CD4-positive, alpha-beta T cell treated with Interleukin-1 beta for 1 hour (primary cell): ENCODE measurements around the gene AGXT.

Source experiments
- DNase-seq, 2 donors: peaks; one replicate each; pipeline ENCODE4 v3.0.0-alpha.2; 2020 to 2022

AGXT gene

DNA sequence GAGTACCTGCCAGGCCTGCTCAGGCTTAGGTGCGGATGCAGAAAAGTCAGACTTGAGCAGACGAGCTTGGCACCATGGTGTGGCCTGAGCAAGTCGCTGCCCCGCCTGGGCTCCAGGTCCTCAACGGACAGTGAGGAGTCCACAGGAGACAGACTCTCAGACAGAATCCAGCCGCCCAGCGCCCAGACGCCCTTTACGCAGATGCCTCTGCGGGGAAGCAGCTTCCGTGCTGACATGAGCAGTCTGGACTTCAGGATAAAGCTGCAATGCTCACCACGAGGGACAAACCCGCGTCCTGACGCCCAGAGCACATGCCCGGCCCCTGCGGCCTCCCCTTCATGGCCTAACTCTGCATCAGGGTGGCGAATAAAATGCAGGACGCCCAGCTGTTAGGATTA lies 30.8 kb downstream of the AGXT start:
- no peak for DNase-seq

DNA sequence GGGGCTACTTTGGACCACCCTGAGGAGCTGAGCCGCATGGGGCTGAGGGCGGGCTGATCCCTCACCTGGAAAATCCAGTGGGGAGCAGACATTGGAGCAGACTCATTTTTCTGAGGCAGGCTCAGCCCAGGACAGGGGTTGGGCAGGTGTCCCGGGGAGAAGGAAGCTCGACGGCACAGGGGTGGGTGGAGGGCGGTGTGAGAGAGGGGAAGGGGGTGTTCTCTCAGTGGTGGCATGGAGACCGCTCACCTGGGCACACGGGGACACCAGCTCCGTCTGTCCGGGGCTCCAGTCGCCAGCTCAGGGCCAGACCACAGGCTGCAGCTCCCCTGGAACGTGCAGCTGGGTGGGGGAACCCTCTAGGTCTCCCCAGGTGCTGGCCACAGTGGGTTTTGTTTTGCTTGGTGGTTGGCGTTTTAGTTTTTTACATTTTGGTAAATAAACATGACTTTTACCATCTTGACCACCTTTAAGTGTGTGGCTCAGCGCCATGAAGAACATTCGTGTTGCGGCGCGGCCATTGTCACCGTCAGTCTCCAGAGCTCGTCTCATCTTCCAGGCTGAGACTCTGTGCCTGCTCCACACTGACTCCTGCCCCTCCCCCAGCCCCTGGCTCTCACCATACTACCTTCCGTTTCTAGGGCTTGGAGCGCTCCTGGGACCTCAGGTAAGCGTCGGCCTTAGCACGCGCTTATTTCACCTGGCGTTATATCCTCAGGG lies 31.7 kb downstream of the AGXT start:
- DNase-seq: no peak

DNA sequence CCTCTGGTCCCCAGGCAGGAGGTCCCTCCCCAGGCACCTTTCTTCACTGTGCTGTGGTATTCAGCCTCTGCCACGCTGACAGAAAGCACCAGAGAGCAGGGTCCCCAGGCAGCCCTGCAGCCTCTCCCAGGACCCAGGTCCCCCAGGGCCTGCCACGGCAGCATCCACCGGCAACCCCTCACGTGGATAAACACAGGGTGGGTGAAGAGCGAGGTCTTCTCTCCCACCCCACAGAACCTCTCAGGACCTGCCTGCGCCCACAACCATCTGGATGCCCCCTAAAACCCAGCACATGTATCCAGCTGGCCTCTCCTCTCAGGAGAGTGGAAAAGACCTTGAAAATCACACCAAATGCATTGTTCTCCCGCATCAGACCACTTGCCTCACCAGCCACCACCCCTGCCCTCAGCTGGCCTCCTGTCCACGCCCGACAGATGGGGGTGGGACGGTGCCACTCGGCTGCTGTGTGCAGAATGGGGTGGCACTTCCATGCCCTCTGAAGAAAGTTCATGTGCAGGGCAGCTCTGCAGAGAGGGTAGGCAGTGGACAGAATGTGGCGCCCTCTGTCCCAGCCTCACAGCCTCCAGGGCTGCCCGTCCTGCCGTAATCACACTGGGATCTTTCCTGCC lies 33.5 kb downstream of the AGXT start:
- no peak for DNase-seq

GRCh38 chr2:240902615-240903041 lies 34.0 kb downstream of the AGXT start:
- DNase-seq: no peak

- no peak for DNase-seq
Observed at GRCh38 chr2:240903191-240904060, 34.8 kb downstream of the AGXT start.

DNA sequence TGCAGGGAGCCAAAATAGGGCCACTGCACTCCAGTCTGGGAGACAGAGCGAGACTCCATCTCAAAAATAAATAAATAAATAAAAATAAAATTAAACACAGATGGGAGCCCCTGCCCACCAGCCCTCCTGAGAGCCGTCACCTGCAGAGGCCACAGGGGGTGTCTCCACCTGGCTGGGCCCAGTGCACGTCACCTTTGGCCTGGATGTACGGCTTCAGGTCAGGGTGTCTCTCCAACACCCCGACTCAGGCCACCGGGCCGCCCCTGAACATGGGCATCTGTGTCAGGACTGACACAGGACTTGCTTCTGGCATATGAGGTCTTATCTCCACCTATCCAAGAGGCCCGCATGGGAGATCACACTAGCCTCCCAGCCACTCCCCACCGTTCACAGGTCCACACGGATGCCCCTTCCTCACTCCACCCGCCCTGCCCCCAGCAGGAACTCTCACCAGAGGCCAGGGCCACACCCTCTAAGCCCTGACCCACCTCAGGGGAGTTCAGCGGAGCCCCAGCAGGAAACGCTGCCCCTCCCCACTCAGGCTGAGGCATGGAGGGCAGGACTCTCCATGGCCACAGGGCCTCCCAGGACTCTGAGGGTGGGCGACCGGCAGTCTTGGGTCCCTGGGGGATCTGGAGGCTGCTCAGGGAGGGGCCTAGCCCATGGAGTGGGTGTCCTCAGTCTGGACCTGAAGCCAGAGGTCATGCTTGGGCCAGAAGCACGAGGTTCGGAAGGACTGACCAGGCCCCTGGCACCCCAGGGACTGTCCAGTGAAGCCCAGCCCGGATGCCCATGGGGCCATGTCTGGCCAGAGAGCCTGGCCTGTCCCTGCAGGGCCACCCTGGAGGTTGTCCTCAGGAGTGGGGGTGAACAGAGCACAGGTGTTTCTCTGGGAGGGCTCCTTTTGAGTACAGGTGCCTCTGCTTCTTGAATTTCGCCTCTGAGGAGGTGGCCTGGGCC lies 35.9 kb downstream of the AGXT start:
- no peak for DNase-seq

GRCh38 chr2:240905176-240905781 lies 36.7 kb downstream of the AGXT start:
- no peak for DNase-seq

DNA sequence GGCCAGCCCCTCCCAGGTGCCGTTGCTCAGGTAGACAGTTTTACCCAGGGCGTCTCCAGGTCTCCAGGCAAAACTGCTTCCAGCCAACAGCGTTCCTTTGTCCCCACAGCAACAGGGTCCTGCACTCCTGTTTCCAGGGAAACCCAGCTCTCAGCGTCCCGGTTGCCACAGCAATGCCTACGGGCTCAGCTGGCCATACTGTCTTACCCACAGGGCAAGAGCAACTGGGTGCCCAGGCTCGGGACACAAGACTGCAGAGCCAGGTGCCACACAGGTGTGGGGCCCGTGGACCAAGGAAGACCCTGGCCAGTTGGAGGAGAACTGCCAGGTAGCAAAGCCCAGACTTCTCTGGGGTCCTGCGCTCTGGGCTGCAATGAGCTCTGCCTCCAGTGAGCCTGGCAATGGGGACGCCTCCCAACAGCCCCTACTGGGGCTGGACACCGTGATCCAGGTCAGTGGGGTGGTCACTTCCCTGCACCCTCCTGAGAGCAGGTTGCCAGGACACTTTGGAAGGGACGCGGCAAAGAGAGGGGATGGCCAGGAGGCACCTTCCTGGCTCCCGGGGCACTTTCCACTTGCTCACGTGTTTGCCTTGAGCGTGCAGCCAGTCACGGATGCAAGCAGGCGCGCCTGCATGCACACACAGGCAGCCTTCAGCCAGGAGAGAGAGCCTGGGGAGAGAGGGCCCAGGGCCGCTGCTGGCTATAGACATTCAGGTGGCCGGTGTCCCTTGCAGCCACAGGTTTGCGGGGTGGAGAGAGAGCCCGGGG lies 37.7 kb downstream of the AGXT start, which contains the start of gene CROCC2:
TSS of gene CROCC2 (plus strand) at position 196 of the 770 bp plus-strand sequence. CDS start at position 374, 178 bp downstream.
- no peak for DNase-seq

DNA sequence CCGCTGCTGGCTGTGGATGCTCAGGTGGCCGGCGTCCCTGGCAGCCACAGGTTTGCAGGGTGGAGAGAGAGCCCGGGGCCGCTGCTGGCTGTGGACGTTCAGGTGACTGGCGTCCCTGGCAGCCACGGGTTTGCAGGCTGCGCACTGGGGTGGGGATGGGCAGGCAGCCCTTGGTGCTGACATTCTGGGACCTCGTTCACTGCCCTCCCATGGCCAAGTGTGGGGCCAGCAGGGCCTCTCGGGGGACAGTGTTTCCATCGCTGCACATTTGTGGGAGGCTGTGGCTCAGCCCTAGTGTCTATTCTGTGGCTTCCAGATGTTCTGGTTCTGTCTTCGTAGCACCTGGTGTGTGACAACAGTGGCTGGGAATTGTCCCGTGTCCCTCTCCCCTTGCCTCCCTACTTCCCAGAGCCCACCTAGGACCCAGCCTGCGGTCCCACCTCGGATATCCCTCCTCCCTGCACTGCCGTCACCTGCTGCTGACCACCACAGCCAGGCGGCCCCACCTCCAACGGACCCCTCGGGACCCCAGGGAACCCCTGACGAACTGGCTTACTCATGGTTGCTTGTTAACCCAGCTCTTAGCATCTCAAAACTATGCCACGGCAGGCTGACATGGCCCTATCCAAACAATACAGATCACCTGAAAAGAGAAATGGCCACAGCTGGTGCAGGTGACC lies 38.4 kb downstream of the AGXT start:
- DNase-seq: no peak

- DNase-seq: no peak
Observed at GRCh38 chr2:240909216-240909974, 40.8 kb downstream of the AGXT start.

DNA sequence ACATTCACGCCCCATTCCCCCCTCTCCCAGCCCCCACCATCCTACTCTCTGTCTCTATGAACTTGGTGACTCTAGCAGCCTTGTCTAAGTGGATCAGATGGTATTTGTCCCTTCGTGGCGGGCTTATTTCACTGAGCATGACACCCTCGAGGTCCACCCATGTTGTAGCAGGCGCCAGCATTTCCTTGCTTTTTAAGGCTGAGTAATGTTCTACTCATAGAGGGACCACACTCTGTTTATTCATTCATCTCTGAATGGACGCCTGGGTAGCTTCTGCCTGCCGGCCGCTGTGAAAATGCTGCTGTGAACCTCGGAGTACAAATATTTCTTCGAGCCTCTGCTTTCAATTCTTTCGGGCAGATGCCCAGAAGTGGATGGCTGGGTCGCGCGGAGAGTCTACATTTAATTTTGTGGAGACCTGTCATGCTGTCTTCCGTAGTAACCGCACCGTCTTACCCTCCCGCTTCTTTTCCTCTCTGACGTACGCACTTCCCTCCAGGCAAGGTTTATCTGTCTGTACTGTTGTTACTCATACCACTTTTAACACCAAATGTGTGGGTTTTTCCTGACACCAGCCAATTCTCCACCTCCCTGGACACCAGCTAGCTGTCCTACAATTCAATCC lies 43.1 kb downstream of the AGXT start:
- DNase-seq: no peak

GRCh38 chr2:240912878-240913809 lies 44.5 kb downstream of the AGXT start:
- no peak for DNase-seq

- peak; percentile 49 to 51 for DNase-seq
Observed at GRCh38 chr2:240913810-240914644, 45.4 kb downstream of the AGXT start.

DNA sequence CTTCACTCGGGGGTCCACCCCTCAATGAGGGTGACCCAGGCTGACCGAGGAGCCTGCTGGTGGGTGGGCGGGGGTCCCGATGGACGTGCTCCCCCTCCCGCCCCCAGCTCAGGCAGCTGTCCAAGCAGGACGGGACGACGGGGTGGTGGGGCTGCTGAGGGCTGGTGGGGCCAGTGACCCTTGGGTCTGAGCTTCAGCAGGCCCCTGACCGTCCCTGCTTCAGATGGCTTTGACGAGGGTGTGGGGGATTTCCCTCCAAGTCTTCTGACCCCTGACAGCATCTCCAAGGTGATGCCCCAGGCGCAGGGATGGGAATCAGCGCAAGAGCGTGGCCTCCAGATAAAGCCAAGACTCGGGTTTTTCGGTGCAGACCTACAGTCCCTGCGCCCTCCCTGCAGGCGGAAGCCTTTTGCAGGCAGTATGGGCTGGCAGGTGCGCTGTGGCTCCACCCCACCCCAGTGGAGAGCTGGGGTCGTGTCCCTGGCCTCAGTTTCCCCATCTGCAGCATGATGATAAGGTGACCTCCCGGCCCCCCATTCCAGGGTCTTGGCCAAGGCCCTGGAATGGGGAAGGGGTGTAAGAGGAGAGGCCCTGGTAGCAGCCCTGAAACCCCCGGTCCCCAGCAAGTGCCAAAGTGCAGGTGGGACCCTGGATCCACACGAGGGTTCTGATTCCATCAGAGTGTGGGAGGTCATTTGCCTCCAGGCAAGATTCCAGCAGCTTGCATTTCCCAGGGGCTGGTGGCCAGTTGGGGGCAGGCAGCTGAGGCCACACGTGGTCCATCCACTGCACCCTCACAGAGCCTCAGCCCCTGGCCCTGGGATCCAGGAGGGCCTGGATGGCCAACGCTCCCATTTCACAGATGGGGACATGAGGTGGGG lies 46.3 kb downstream of the AGXT start:
- no peak for DNase-seq

DNA sequence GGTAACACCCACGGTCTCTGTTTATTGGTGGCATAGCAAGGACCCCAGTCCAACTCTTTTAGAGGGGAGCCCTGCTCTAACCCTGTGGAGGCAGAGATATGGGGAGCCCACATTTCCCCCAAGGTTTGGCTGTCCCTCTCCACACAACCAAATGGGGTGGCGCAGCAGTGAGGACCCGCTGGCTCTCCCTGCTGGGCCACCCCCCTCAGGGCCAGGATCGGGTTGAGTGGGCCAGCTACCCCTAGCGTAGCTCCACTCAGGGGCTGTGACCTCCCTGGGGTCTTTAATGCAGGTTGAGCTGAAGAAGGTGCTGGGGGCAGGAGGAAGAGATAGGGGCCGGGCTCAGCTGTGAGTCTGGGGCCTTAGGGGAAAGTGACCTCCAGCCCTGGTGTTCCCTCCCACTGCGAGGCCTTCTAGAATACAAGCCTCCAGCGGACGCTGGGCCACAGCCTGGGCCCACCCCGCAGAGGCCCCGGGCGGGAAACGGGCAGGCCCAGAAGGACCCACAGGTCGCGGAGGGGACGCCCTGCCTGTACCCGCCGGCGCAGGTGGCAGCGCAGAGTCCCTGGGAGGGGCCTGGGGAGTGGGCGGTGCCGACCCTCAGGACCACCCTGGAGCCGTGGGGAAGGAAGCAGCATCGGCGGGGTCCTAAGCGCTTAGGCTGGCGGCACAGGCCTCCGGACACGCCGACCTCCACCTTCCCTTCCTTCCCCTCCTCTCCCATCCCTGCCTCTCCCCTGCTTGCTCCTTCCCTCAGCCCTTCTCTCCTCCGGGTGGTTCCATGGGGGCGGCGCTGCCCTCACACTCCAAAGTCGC lies 47.1 kb downstream of the AGXT start:
- DNase-seq: no peak
